ENCODE results near the gene SMYD3. TPM values are rescaled to one million over a fixed set of nuclear protein-coding genes. Genes with fewer than 3 reads are reported as not detected.
A peak's percentile ranks its signal among the peaks of the same experiment; 100 is the strongest.

The SMYD3 gene
- total and polyA plus RNA-seq, 9 of the 15 experiments (the other 6 are each of a cell fraction or from before 2014, with no cell fraction given) = 128 to 440 (median 197) TPM

DNA sequence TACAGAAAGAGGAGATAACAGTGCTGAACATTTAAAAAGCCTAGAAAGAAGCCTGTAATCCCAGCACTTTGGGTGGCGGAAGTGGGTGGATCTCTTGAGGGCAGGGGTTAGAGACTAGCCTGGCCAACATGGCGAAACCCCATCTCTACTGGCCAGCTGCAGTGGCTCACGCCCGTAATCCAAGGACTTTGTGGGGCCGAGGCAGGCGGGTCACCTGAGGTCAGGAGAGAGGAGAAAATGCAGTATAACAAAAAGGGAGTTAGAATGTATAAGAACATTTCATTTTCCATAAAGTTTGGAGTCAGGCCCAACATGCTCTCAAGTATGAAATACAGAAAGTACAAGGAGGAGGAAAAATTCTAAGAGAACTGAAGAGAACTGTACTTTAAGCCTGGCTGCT, 134.5 kb downstream of the SMYD3 start (continued):
- TF ChIP-seq, protein P1, sequence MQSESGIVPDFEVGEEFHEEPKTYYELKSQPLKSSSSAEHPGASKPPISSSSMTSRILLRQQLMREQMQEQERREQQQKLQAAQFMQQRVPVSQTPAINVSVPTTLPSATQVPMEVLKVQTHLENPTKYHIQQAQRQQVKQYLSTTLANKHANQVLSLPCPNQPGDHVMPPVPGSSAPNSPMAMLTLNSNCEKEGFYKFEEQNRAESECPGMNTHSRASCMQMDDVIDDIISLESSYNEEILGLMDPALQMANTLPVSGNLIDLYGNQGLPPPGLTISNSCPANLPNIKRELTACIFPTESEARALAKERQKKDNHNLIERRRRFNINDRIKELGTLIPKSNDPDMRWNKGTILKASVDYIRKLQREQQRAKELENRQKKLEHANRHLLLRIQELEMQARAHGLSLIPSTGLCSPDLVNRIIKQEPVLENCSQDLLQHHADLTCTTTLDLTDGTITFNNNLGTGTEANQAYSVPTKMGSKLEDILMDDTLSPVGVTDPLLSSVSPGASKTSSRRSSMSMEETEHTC (IDR thresholded peaks at IDR 0.05) = no peak

DNA sequence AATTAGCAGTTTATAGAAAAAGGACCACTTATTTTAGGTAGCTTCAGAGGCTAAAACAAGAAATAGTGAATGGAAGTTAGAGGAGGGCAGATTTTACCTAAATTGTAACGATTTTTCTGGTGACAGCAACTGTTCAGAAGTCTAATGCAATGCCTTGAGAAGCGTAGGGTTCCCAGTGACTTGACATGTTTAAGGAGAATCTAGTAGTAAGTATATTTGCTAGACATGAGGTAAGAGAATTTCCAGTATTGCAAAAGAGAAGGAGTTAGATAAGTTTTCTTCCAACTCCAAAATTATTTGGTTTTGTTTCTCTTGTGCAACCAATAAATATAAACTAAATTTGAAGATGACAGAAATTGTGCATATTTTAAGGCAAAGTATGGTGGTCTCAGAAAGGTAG, 140.0 kb downstream of the SMYD3 start:
- 60% methylated on average over 2 of the region's 2 CpGs for WGBS (ENCODE audit: insufficient coverage, low coverage, missing lambda C conversion rate)
- no peak for TF ChIP-seq PTRF (tag; IDR thresholded peaks at IDR 0.05)
- TF ChIP-seq SMAD3 (CRISPR knock-in tag; conservative IDR thresholded peaks at IDR 0.05) = no peak
- 0 out of 2 replicates have a peak, but pooled peaks have one; percentile 33 for TF ChIP-seq CEBPB (tag; IDR thresholded peaks at IDR 0.05)
- Histone ChIP-seq H3K9me1 (ENCODE audit: control insufficient read depth, insufficient read depth, low read length) (no peaks in the 10 kb centered on the region), H3K9ac (ENCODE audit: insufficient read depth in 1 of 2, low read depth in 2 of 2, low read length in 2 of 2) (no peak overlapping the region), H3K79me2 (ENCODE audit: control insufficient read depth, insufficient read depth, low read length) (no peaks in the 10 kb centered on the region), H3K4me1 (replicated peaks in 1 of 2; ENCODE audit: control insufficient read depth in 2 of 2, insufficient read depth in 2 of 2, low read length in 2 of 2) (no peaks in the 10 kb centered on the region), H3K4me3 (no peak overlapping the region), H4K20me1 (replicated peaks; ENCODE audit: control insufficient read depth, insufficient read depth, low read length) (no peaks in the 10 kb centered on the region), H2AFZ (ENCODE audit: low read depth, low read length) (no peak overlapping the region), H3K9me3 (replicated peaks; ENCODE audit: control insufficient read depth, insufficient read depth, low read depth, low read length) (no peaks in the 10 kb centered on the region), H3K4me2 (ENCODE audit: insufficient read depth, low read length) (no peak overlapping the region), H3K27me3 (ENCODE audit: control insufficient read depth in 2 of 2, insufficient read depth in 2 of 2, low read length in 2 of 2) (no peaks in the 10 kb centered on the region), H3K27ac (ENCODE audit: extremely low read depth, low read depth, low read length) (no peak overlapping the region), H3K36me3 (ENCODE audit: control insufficient read depth, insufficient read depth, low read length) (no peaks in the 10 kb centered on the region)
- no peak for ATAC-seq
- POLR2A ChIA-PET = interaction anchor here (0.7 kb wide), 2 partner anchors 46 to 652 kb away, joined by 3 read pairs; no protein-coding TSS in a partner anchor
- CTCF ChIA-PET (ENCODE audit: low intra/inter-chr PET ratio) = no interaction called here
- intact Hi-C loops (cut with micrococcal nuclease) = no loop called here
- FAIRE-seq = no peak
- in situ Hi-C loops (cut with MboI) = no loop called here
- no TSS peak for BruUV-seq (replicated peaks)
- DNase-seq (ENCODE audit: extremely low read depth in 1 of 4, low spot score in 3 of 4) = no peak

All from K562 (cell line).